ENCODE results near the gene HDAC11.

The HDAC11 gene

GRCh38 chr3:13529196-13530112, 49.3 kb downstream of the HDAC11 start:
- no peak overlapping the region for H3K27ac ChIP-seq (replicated peaks)
- H3K4me3 ChIP-seq (replicated peaks; ENCODE audit: insufficient read depth, low read length) = no peak overlapping the region
- no peak for DNase-seq (ENCODE audit: low read depth in 1 of 2, low spot score in 1 of 2)
- TF ChIP-seq CTCF (IDR thresholded peaks at IDR 0.05; ENCODE audit: insufficient read depth, low read length) = no peak
- no peak for TF ChIP-seq SPI1 (IDR thresholded peaks at IDR 0.05; ENCODE audit: borderline replicate concordance, low read depth)
- TF ChIP-seq, protein P1, sequence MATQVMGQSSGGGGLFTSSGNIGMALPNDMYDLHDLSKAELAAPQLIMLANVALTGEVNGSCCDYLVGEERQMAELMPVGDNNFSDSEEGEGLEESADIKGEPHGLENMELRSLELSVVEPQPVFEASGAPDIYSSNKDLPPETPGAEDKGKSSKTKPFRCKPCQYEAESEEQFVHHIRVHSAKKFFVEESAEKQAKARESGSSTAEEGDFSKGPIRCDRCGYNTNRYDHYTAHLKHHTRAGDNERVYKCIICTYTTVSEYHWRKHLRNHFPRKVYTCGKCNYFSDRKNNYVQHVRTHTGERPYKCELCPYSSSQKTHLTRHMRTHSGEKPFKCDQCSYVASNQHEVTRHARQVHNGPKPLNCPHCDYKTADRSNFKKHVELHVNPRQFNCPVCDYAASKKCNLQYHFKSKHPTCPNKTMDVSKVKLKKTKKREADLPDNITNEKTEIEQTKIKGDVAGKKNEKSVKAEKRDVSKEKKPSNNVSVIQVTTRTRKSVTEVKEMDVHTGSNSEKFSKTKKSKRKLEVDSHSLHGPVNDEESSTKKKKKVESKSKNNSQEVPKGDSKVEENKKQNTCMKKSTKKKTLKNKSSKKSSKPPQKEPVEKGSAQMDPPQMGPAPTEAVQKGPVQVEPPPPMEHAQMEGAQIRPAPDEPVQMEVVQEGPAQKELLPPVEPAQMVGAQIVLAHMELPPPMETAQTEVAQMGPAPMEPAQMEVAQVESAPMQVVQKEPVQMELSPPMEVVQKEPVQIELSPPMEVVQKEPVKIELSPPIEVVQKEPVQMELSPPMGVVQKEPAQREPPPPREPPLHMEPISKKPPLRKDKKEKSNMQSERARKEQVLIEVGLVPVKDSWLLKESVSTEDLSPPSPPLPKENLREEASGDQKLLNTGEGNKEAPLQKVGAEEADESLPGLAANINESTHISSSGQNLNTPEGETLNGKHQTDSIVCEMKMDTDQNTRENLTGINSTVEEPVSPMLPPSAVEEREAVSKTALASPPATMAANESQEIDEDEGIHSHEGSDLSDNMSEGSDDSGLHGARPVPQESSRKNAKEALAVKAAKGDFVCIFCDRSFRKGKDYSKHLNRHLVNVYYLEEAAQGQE (IDR thresholded peaks at IDR 0.05; ENCODE audit: insufficient replicate concordance, low read depth) = no peak
- TF ChIP-seq GABPA (IDR thresholded peaks at IDR 0.05; ENCODE audit: low read depth) = no peak
- TF ChIP-seq POLR2AphosphoS5 (IDR thresholded peaks at IDR 0.05; ENCODE audit: low read depth) = no peak
- no peaks in the 10 kb centered on the region for H3K27me3 ChIP-seq (ENCODE audit: insufficient read depth, poor library complexity, severe bottlenecking)

DNA sequence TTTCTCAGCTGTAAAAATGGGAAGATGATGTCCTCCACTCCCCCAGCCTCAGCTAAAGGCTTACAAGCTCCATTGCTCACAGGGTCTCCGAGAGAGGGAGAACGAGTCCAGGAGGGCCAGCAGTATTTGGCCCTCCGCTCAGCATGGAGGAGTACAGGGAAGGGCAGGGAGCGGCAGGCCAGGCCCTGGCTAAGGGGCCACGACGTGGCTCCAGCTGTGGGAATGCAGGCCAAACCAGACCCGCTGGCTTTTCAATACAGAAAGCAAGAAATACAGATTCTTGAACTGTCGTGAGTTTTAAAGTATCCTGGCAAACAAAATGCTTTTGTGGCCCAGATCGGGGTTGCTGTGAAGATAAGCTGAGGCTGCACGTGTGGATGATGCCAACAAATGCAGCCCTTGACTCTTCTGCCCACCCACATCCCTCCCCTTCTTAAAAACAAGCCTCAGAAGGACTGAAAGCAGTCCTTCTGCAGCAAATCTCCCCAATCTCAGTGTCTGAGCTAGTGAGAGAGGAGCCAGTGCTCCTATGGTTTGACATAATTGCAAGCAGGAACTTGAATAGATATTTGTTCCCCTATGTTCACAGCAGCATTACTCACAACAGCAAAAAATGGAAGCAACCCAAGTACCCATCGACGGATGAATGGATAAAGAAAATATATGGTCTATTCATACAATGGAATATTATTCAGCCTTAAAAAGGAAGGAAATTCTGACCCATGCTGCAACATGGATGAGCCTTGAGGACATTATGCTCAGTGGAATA, 50.3 kb downstream of the HDAC11 start:
- TF ChIP-seq, protein P1 (IDR thresholded peaks at IDR 0.05; ENCODE audit: insufficient replicate concordance, low read depth) = no peak
- TF ChIP-seq POLR2AphosphoS5 (IDR thresholded peaks at IDR 0.05; ENCODE audit: low read depth) (no peak), GABPA (IDR thresholded peaks at IDR 0.05; ENCODE audit: low read depth) (no peak), CTCF (IDR thresholded peaks at IDR 0.05; ENCODE audit: insufficient read depth, low read length) (no peak), SPI1 (IDR thresholded peaks at IDR 0.05; ENCODE audit: borderline replicate concordance, low read depth) (no peak)
- no peak overlapping the region for H3K27ac ChIP-seq (replicated peaks)
- H3K27me3 ChIP-seq (ENCODE audit: insufficient read depth, poor library complexity, severe bottlenecking) = no peaks in the 10 kb centered on the region
- no peak for DNase-seq (ENCODE audit: low read depth in 1 of 2, low spot score in 1 of 2)
- H3K4me3 ChIP-seq (replicated peaks; ENCODE audit: insufficient read depth, low read length) = no peak overlapping the region

DNA sequence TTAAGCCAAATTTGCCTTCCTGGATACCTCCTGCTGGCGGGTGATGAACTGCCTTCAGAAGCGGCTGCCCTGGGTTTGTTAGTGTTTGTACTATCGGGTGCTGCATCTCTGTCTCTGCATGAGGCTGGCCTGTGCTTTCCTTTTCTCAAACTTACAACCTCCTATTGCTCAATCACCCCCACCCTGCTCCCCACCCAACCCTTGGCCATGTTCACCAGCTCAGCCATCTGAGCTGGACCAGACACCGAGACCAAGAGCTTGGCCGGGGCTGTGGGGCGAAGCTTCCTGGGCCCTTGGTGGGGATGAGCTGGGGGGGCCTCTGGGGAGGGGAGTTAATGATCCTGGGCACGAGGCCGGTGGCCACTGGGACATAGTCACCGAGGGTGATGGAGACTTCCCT, 52.0 kb downstream of the HDAC11 start:
- DNase-seq (ENCODE audit: low read depth in 1 of 2, low spot score in 1 of 2) = no peak
- Histone ChIP-seq H3K4me3 (replicated peaks; ENCODE audit: insufficient read depth, low read length) (no peak overlapping the region), H3K27me3 (ENCODE audit: insufficient read depth, poor library complexity, severe bottlenecking) (no peaks in the 10 kb centered on the region), H3K27ac (replicated peaks) (no peak overlapping the region)
- TF ChIP-seq GABPA (IDR thresholded peaks at IDR 0.05; ENCODE audit: low read depth) = no peak
- TF ChIP-seq SPI1 (IDR thresholded peaks at IDR 0.05; ENCODE audit: borderline replicate concordance, low read depth) = no peak
- TF ChIP-seq CTCF (IDR thresholded peaks at IDR 0.05; ENCODE audit: insufficient read depth, low read length) = no peak
- TF ChIP-seq, protein P1 (IDR thresholded peaks at IDR 0.05; ENCODE audit: insufficient replicate concordance, low read depth) = no peak
- TF ChIP-seq POLR2AphosphoS5 (IDR thresholded peaks at IDR 0.05; ENCODE audit: low read depth) = no peak

Measured in HL-60 (cell line).